Measurements from ENCODE around the gene PPP2R3B. TPM values are rescaled to one million over a fixed set of nuclear protein-coding genes. Genes with fewer than 3 reads are reported as not detected.
"Not testable (repeated sequence)": the region's sequence is repeated elsewhere in the genome, so short reads cannot be mapped to it uniquely, and the experiment has no call there.

PPP2R3B gene
- polyA plus RNA-seq, 4 donors = 16.6 to 37.3 (median 23.2) TPM

- no peak for DNase-seq (ENCODE audit: low read depth in 4 of 4, low spot score in 3 of 4)
Measured at GRCh38 chrX:356385-357034, 30.2 kb downstream of the PPP2R3B start.

GRCh38 chrX:355329-356050, 31.2 kb downstream of the PPP2R3B start:
- no peak for DNase-seq (ENCODE audit: low read depth in 4 of 4, low spot score in 3 of 4)

GRCh38 chrX:353566-354535, 32.9 kb downstream of the PPP2R3B start:
- DNase-seq (ENCODE audit: low read depth in 4 of 4, low spot score in 3 of 4) = no peak

GRCh38 chrX:352582-353314, 34.0 kb downstream of the PPP2R3B start:
- DNase-seq (ENCODE audit: low read depth in 4 of 4, low spot score in 3 of 4) = no peak

- no peak for DNase-seq (ENCODE audit: low read depth in 4 of 4, low spot score in 3 of 4)
Measured at GRCh38 chrX:352181-352580, 34.5 kb downstream of the PPP2R3B start.

- no peak for DNase-seq (ENCODE audit: low read depth in 4 of 4, low spot score in 3 of 4)
Measured at GRCh38 chrX:351736-352135, 35.0 kb downstream of the PPP2R3B start.

- not testable (repeated sequence) for DNase-seq (ENCODE audit: low read depth in 4 of 4, low spot score in 3 of 4)
Measured at GRCh38 chrX:351324-351641, 35.4 kb downstream of the PPP2R3B start.

GRCh38 chrX:350534-351323, 36.0 kb downstream of the PPP2R3B start:
- DNase-seq (ENCODE audit: low read depth in 4 of 4, low spot score in 3 of 4) = no peak

- DNase-seq (ENCODE audit: low read depth in 4 of 4, low spot score in 3 of 4) = no peak
Measured at GRCh38 chrX:350148-350533, 36.6 kb downstream of the PPP2R3B start.

GRCh38 chrX:349702-350101, 37.0 kb downstream of the PPP2R3B start:
- DNase-seq (ENCODE audit: low read depth in 4 of 4, low spot score in 3 of 4) = no peak

- DNase-seq (ENCODE audit: low read depth in 4 of 4, low spot score in 3 of 4) = no peak
Measured at GRCh38 chrX:349196-349595, 37.5 kb downstream of the PPP2R3B start.

GRCh38 chrX:348461-349117, 38.1 kb downstream of the PPP2R3B start:
- DNase-seq (ENCODE audit: low read depth in 4 of 4, low spot score in 3 of 4) = no peak

- DNase-seq (ENCODE audit: low read depth in 4 of 4, low spot score in 3 of 4) = no peak
Measured at GRCh38 chrX:347351-348117, 39.2 kb downstream of the PPP2R3B start.

- DNase-seq (ENCODE audit: low read depth in 4 of 4, low spot score in 3 of 4) = no peak
Measured at GRCh38 chrX:346034-346813, 40.5 kb downstream of the PPP2R3B start.

GRCh38 chrX:345020-345925, 41.4 kb downstream of the PPP2R3B start:
- DNase-seq (ENCODE audit: low read depth in 4 of 4, low spot score in 3 of 4) = no peak

- no peak for DNase-seq (ENCODE audit: low read depth in 4 of 4, low spot score in 3 of 4)
Measured at GRCh38 chrX:344371-344901, 42.3 kb downstream of the PPP2R3B start.

Data from left renal pelvis (tissue), 4 donors.